ENCODE data around the gene CLIP3. TPM values are rescaled to one million over a fixed set of nuclear protein-coding genes. Genes with fewer than 3 reads are reported as not detected.
A peak's percentile ranks its signal among the peaks of the same experiment; 100 is the strongest.

CLIP3 gene
- total and polyA plus RNA-seq, 2 of the 13 experiments (the other 11 are each of a cell fraction or from before 2014, with no cell fraction given) = 0.15 to 1.2 TPM

DNA sequence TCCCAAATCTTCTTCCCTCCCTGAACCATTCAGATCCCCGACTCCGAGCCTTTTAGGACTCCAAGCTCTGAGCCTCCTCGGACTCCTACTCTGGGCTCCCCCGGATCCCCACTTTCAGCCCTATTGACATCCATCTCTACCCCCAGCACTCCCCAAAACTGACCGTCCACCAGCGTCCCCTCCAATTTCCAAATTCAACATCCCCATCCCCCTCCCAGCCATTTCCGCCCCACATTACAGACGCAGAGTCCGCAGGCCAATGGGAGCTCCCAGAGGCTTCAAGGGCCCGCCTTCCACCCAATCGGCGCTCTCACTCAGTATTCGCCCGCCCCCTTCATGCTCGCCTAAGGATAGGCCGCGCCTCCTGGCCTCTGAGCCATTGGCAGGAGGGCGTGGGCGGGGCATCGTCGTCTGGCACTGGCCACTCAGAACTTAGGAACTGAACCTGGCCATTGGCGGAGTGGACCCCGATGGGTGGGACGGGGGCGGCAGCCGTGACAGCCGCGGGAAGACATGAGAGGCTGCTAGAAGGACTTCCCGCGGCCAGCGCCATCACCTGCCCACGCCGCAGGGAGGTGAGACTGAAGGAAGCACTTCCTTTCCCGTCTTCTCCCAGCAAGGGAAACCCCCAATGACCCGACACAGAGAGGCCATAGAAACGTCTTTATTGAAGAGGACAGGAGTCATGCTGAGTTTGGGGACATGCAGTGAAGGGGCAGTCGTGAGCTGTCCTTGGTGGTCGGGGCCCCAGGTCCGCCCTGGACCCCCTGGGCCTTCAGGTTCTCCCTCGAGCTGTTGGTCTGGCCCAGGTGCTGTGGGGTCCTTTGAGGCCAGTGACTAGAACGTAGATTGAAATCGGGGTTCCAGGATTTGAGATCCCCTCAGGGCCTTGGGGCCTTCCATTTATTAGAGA is 18.4 kb downstream of the CLIP3 start, which contains the start of gene ALKBH6 (continued):
- no peak for TF ChIP-seq HNRNPK (IDR thresholded peaks at IDR 0.05; ENCODE audit: low read depth, low read length, poor library complexity, severe bottlenecking)
- TF ChIP-seq GFI1 (CRISPR knock-in tag; IDR thresholded peaks at IDR 0.05; ENCODE audit: borderline replicate concordance) = no peak
- TF ChIP-seq, protein P1, sequence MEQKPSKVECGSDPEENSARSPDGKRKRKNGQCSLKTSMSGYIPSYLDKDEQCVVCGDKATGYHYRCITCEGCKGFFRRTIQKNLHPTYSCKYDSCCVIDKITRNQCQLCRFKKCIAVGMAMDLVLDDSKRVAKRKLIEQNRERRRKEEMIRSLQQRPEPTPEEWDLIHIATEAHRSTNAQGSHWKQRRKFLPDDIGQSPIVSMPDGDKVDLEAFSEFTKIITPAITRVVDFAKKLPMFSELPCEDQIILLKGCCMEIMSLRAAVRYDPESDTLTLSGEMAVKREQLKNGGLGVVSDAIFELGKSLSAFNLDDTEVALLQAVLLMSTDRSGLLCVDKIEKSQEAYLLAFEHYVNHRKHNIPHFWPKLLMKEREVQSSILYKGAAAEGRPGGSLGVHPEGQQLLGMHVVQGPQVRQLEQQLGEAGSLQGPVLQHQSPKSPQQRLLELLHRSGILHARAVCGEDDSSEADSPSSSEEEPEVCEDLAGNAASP (CRISPR knock-in tag; IDR thresholded peaks at IDR 0.05; ENCODE audit: borderline replicate concordance) = no peak
- TF ChIP-seq ZNF775 (CRISPR knock-in tag; IDR thresholded peaks at IDR 0.05; ENCODE audit: borderline replicate concordance) = no peak
- TF ChIP-seq, protein P2, sequence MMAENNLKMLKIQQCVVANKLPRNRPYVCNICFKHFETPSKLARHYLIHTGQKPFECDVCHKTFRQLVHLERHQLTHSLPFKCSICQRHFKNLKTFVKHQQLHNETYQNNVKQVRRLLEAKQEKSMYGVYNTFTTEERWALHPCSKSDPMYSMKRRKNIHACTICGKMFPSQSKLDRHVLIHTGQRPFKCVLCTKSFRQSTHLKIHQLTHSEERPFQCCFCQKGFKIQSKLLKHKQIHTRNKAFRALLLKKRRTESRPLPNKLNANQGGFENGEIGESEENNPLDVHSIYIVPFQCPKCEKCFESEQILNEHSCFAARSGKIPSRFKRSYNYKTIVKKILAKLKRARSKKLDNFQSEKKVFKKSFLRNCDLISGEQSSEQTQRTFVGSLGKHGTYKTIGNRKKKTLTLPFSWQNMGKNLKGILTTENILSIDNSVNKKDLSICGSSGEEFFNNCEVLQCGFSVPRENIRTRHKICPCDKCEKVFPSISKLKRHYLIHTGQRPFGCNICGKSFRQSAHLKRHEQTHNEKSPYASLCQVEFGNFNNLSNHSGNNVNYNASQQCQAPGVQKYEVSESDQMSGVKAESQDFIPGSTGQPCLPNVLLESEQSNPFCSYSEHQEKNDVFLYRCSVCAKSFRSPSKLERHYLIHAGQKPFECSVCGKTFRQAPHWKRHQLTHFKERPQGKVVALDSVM (CRISPR knock-in tag; IDR thresholded peaks at IDR 0.05) = no peak
- TF ChIP-seq, protein P3, sequence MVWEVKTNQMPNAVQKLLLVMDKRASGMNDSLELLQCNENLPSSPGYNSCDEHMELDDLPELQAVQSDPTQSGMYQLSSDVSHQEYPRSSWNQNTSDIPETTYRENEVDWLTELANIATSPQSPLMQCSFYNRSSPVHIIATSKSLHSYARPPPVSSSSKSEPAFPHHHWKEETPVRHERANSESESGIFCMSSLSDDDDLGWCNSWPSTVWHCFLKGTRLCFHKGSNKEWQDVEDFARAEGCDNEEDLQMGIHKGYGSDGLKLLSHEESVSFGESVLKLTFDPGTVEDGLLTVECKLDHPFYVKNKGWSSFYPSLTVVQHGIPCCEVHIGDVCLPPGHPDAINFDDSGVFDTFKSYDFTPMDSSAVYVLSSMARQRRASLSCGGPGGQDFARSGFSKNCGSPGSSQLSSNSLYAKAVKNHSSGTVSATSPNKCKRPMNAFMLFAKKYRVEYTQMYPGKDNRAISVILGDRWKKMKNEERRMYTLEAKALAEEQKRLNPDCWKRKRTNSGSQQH (CRISPR knock-in tag; IDR thresholded peaks at IDR 0.05; ENCODE audit: low read depth) = no peak
- peak; percentile 46; the same call in 1 of the 2 replicates for TF ChIP-seq PHF21A (CRISPR knock-in tag; IDR thresholded peaks at IDR 0.05)
- no peak for TF ChIP-seq STAG1 (CRISPR knock-in tag; IDR thresholded peaks at IDR 0.05)
- TF ChIP-seq NR3C1 (CRISPR knock-in tag; IDR thresholded peaks at IDR 0.05) = no peak
- TF ChIP-seq ZFP36L1 (CRISPR knock-in tag; IDR thresholded peaks at IDR 0.05) = no peak; the same call in 1 of the 2 replicates
- TF ChIP-seq, protein P4, sequence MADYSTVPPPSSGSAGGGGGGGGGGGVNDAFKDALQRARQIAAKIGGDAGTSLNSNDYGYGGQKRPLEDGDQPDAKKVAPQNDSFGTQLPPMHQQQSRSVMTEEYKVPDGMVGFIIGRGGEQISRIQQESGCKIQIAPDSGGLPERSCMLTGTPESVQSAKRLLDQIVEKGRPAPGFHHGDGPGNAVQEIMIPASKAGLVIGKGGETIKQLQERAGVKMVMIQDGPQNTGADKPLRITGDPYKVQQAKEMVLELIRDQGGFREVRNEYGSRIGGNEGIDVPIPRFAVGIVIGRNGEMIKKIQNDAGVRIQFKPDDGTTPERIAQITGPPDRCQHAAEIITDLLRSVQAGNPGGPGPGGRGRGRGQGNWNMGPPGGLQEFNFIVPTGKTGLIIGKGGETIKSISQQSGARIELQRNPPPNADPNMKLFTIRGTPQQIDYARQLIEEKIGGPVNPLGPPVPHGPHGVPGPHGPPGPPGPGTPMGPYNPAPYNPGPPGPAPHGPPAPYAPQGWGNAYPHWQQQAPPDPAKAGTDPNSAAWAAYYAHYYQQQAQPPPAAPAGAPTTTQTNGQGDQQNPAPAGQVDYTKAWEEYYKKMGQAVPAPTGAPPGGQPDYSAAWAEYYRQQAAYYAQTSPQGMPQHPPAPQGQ (CRISPR knock-in tag; IDR thresholded peaks at IDR 0.05; ENCODE audit: borderline replicate concordance) = no peak
- TF ChIP-seq, protein P5, sequence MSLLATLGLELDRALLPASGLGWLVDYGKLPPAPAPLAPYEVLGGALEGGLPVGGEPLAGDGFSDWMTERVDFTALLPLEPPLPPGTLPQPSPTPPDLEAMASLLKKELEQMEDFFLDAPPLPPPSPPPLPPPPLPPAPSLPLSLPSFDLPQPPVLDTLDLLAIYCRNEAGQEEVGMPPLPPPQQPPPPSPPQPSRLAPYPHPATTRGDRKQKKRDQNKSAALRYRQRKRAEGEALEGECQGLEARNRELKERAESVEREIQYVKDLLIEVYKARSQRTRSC (CRISPR knock-in tag; IDR thresholded peaks at IDR 0.05; ENCODE audit: low read depth) = no peak
- TF ChIP-seq, protein P6, sequence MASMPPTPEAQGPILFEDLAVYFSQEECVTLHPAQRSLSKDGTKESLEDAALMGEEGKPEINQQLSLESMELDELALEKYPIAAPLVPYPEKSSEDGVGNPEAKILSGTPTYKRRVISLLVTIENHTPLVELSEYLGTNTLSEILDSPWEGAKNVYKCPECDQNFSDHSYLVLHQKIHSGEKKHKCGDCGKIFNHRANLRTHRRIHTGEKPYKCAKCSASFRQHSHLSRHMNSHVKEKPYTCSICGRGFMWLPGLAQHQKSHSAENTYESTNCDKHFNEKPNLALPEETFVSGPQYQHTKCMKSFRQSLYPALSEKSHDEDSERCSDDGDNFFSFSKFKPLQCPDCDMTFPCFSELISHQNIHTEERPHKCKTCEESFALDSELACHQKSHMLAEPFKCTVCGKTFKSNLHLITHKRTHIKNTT (CRISPR knock-in tag; IDR thresholded peaks at IDR 0.05) = no peak
- TF ChIP-seq, protein P7, sequence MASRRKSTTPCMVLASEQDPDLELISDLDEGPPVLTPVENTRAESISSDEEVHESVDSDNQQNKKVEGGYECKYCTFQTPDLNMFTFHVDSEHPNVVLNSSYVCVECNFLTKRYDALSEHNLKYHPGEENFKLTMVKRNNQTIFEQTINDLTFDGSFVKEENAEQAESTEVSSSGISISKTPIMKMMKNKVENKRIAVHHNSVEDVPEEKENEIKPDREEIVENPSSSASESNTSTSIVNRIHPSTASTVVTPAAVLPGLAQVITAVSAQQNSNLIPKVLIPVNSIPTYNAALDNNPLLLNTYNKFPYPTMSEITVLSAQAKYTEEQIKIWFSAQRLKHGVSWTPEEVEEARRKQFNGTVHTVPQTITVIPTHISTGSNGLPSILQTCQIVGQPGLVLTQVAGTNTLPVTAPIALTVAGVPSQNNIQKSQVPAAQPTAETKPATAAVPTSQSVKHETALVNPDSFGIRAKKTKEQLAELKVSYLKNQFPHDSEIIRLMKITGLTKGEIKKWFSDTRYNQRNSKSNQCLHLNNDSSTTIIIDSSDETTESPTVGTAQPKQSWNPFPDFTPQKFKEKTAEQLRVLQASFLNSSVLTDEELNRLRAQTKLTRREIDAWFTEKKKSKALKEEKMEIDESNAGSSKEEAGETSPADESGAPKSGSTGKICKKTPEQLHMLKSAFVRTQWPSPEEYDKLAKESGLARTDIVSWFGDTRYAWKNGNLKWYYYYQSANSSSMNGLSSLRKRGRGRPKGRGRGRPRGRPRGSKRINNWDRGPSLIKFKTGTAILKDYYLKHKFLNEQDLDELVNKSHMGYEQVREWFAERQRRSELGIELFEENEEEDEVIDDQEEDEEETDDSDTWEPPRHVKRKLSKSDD (CRISPR knock-in tag; IDR thresholded peaks at IDR 0.05; ENCODE audit: low read depth) = no peak
- TF ChIP-seq MEIS1 (CRISPR knock-in tag; IDR thresholded peaks at IDR 0.05; ENCODE audit: borderline replicate concordance) = no peak

Data from HepG2 (cell line).